Measurements from ENCODE around the gene AXIN2.

The AXIN2 gene

GRCh38 chr17:65538675-65539529, 22.5 kb downstream of the AXIN2 start:
- no peak for TF ChIP-seq CTCF (IDR thresholded peaks at IDR 0.05; ENCODE audit: extremely low read depth, missing control alignments)
- DNase-seq (ENCODE audit: low spot score) = no peak

GRCh38 chr17:65537845-65538674, 23.4 kb downstream of the AXIN2 start:
- TF ChIP-seq CTCF (IDR thresholded peaks at IDR 0.05; ENCODE audit: extremely low read depth, missing control alignments) = no peak
- DNase-seq (ENCODE audit: low spot score) = no peak

- TF ChIP-seq CTCF (IDR thresholded peaks at IDR 0.05; ENCODE audit: extremely low read depth, missing control alignments) = no peak
- no peak for DNase-seq (ENCODE audit: low spot score)
These were observed 24.1 kb downstream of the AXIN2 start for GRCh38 chr17:65537343-65537844.

GRCh38 chr17:65536573-65537342, 24.7 kb downstream of the AXIN2 start:
- no peak for TF ChIP-seq CTCF (IDR thresholded peaks at IDR 0.05; ENCODE audit: extremely low read depth, missing control alignments)
- no peak for DNase-seq (ENCODE audit: low spot score)

- TF ChIP-seq CTCF (IDR thresholded peaks at IDR 0.05; ENCODE audit: extremely low read depth, missing control alignments) = no peak
- DNase-seq (ENCODE audit: low spot score) = no peak
These were observed 25.5 kb downstream of the AXIN2 start for GRCh38 chr17:65535777-65536572.

- TF ChIP-seq CTCF (IDR thresholded peaks at IDR 0.05; ENCODE audit: extremely low read depth, missing control alignments) = no peak
- DNase-seq (ENCODE audit: low spot score) = no peak
These were observed 27.5 kb downstream of the AXIN2 start for GRCh38 chr17:65533852-65534457.
